HEK293 (cell line): Measurements from ENCODE around the gene HIPK4.

Experiments used
- ELK4 ChIP-seq: IDR thresholded peaks from 2 replicates; pipeline ENCODE4 v1.6.1; 2011; ENCODE audit warnings: mild to moderate bottlenecking, low read depth, low read length, borderline replicate concordance
- HOXA7 ChIP-seq: sonication (generic); formaldehyde crosslinking; IDR thresholded peaks from 2 replicates; pipeline ENCODE4 v1.8.1; 2022; ENCODE audit warnings: missing genetic modification reagents, borderline replicate concordance
- PBX3 ChIP-seq: sonication (generic); formaldehyde crosslinking; IDR thresholded peaks from 2 replicates; pipeline ENCODE4 v1.8.1; 2022; ENCODE audit warnings: mild to moderate bottlenecking, moderate library complexity, missing genetic modification reagents
- PRDM6 ChIP-seq: fragments of 450-650 bp; formaldehyde crosslinking; IDR thresholded peaks from 2 replicates; pipeline ENCODE4 v1.5.1; 2017; ENCODE audit warnings: missing biosample characterization, missing genetic modification characterization
- SP7 ChIP-seq: fragments of 450-650 bp; formaldehyde crosslinking; IDR thresholded peaks from 2 replicates; pipeline ENCODE4 v1.5.1; 2016; ENCODE audit warnings: missing biosample characterization, missing genetic modification characterization
- WT1 ChIP-seq: fragments of 450-650 bp; formaldehyde crosslinking; IDR thresholded peaks from 2 replicates; pipeline ENCODE4 v1.5.1; 2016; ENCODE audit warnings: missing biosample characterization, missing genetic modification characterization
- ZBTB17 ChIP-seq: fragments of 450-650 bp; formaldehyde crosslinking; IDR thresholded peaks from 2 replicates; pipeline ENCODE4 v1.5.1; 2016; ENCODE audit warnings: missing biosample characterization, missing genetic modification characterization
- ZBTB26 ChIP-seq: fragments of 450-650 bp; formaldehyde crosslinking; optimal IDR thresholded peaks from 2 replicates; pipeline ENCODE3; 2016; ENCODE audit warnings: missing biosample characterization, mild to moderate bottlenecking, missing genetic modification characterization
- ZBTB6 ChIP-seq: fragments of 450-650 bp; formaldehyde crosslinking; IDR thresholded peaks from 2 replicates; pipeline ENCODE4 v1.5.1; 2017; ENCODE audit warnings: missing biosample characterization, missing genetic modification characterization
- ZNF114 ChIP-seq: fragments of 450-650 bp; formaldehyde crosslinking; IDR thresholded peaks from 2 replicates; pipeline ENCODE4 v1.5.0; 2017; ENCODE audit warnings: missing biosample characterization, missing genetic modification characterization
- ZNF146 ChIP-seq: fragments of 450-650 bp; formaldehyde crosslinking; IDR thresholded peaks from 2 replicates; pipeline ENCODE4 v1.5.1; 2016; ENCODE audit warnings: missing biosample characterization, missing genetic modification characterization
- ZNF148 ChIP-seq: fragments of 450-650 bp; formaldehyde crosslinking; IDR thresholded peaks from 2 replicates; pipeline ENCODE4 v1.5.0; 2017; ENCODE audit warnings: missing biosample characterization, missing genetic modification characterization, borderline replicate concordance
- ZNF16 ChIP-seq: fragments of 450-650 bp; formaldehyde crosslinking; IDR thresholded peaks from 2 replicates; pipeline ENCODE4 v1.5.1; 2016; ENCODE audit warnings: low read depth, missing biosample characterization, missing genetic modification characterization
- ZNF239 ChIP-seq: fragments of 450-650 bp; formaldehyde crosslinking; IDR thresholded peaks from 2 replicates; pipeline ENCODE4 v1.5.1; 2016; ENCODE audit warnings: missing biosample characterization, missing genetic modification characterization
- ZNF311 ChIP-seq: fragments of 450-650 bp; formaldehyde crosslinking; IDR thresholded peaks from 2 replicates; pipeline ENCODE4 v1.5.1; 2017; ENCODE audit warnings: missing biosample characterization, missing genetic modification characterization, borderline replicate concordance
- ZNF416 ChIP-seq: fragments of 450-650 bp; formaldehyde crosslinking; IDR thresholded peaks from 2 replicates; pipeline ENCODE4 v1.5.1; 2016; ENCODE audit warnings: missing biosample characterization, missing genetic modification characterization
- ZNF629 ChIP-seq: fragments of 450-650 bp; formaldehyde crosslinking; IDR thresholded peaks from 2 replicates; pipeline ENCODE4 v1.5.1; 2017; ENCODE audit warnings: missing biosample characterization, missing genetic modification characterization
- ZNF677 ChIP-seq: fragments of 450-650 bp; IDR thresholded peaks from 2 replicates; pipeline ENCODE4 v1.5.0; 2018; ENCODE audit warnings: missing biosample characterization, mild to moderate bottlenecking, missing genetic modification characterization, moderate library complexity
- ZSCAN5A ChIP-seq: fragments of 450-650 bp; formaldehyde crosslinking; IDR thresholded peaks from 2 replicates; pipeline ENCODE4 v1.5.1; 2016; ENCODE audit warnings: missing biosample characterization, missing genetic modification characterization

HIPK4 gene

GRCh38 chr19:40362160-40362559, 27.8 kb downstream of the HIPK4 start (continued):
- peak; percentile 10 for TF ChIP-seq ZBTB26 (tag by site-specific recombination)
- 0 out of 2 replicates have a peak, but pooled peaks have one; percentile 10 for TF ChIP-seq ZSCAN5A
- TF ChIP-seq ZNF311 (tag by site-specific recombination), result no peak
- TF ChIP-seq ZNF239 (tag by site-specific recombination), result no peak
- TF ChIP-seq SP7 (tag by site-specific recombination), result peak; percentile 16; the same call in 1 of the 2 replicates
- TF ChIP-seq ZNF677 (tag by site-specific recombination), result no peak
- TF ChIP-seq ZNF146, result no peak
- 0 out of 2 replicates have a peak, but pooled peaks have one; percentile 24 for TF ChIP-seq ZBTB6 (tag by site-specific recombination)
- TF ChIP-seq WT1 (tag by site-specific recombination), result no peak
- TF ChIP-seq ZNF148, result no peak
- no peak for TF ChIP-seq ZNF114
- TF ChIP-seq HOXA7 (CRISPR knock-in tag), result no peak
- TF ChIP-seq ZBTB17, result peak; percentile 85
- no peak for TF ChIP-seq ZNF16
- TF ChIP-seq ELK4, result no peak
- 0 out of 2 replicates have a peak, but pooled peaks have one; percentile 10 for TF ChIP-seq ZNF629 (tag by site-specific recombination)
- no peak for TF ChIP-seq ZNF416 (tag by site-specific recombination)
- no peak for TF ChIP-seq PRDM6 (tag by site-specific recombination)
- no peak for TF ChIP-seq PBX3 (CRISPR knock-in tag)
